Limb (tissue), 2 donors: Measurements from ENCODE around the gene STIM1.
"Not testable (repeated sequence)": the region's sequence is repeated elsewhere in the genome, so short reads cannot be mapped to it uniquely, and the experiment has no call there.

Experiments
- DNase-seq, 2 donors: peaks; one replicate each; pipeline ENCODE4 v3.0.0-alpha.2; 2016; ENCODE audit errors: extremely low spot score in 2 of 2

The STIM1 gene

DNA sequence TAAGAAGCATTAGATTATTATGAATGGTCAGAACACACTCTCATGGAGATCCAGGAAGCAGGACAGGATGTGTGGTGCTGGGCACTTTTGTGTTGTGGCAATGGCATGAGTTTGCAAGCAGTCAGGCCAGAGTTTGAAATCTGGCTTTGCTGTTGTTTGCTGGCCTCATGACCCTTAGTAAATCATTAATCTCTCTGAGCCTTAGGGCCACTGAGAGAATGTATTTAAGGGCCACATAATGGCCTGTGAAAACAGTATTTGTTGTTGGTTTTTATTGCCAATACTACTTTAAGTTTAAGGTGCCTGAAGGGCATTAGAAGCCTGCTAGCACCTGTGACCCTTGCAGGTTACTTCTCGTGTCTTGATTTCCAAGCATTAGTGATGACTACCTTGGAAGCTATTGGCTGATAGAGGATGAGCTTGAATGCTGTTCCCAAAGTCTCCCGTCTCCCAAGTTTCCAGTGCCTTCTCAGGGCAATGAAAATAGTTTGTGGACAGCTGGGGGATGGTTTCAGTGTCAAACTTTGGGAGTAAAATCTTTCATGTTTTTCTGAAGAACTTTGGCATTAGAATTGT lies 24.6 kb downstream of the STIM1 start:
- no peak for DNase-seq

DNA sequence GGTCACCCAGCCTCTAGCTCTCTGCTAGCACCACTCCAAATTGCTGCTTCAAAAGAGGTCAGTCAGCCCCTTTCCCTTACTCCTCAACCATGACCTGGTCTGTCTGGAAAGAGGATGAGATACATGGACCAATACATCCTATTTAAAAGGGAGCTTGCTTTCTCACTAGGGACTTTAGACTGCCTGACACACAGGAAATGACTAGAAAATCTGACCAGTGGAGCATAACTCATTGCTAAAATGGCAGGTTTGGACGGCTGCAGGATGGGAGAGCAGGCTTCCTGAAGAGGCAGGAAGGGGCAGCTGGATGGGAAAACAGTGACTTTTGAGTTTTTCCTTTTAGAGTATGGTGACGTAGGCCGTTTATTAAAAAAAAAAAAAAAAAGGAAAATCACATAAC lies 25.3 kb downstream of the STIM1 start:
- no peak for DNase-seq

DNA sequence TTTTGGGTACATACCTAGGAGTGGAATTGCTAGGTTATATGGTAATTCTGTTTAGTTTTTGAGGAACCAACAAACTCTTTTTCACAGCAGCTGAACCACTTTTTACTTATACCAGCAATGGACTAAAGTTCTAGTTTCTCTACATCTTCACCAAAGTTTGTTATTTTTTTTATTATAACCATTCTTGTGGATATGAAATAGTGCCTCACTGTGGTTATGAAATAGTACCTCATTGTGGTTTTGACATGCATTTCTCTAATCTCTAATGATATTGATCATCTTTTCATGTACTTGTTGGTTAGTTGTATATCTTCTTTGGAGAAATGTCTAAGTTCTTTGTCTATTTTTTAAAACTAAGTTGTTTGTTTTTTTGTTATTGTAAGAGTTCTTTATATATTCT lies 27.2 kb downstream of the STIM1 start:
- DNase-seq: no peak

DNA sequence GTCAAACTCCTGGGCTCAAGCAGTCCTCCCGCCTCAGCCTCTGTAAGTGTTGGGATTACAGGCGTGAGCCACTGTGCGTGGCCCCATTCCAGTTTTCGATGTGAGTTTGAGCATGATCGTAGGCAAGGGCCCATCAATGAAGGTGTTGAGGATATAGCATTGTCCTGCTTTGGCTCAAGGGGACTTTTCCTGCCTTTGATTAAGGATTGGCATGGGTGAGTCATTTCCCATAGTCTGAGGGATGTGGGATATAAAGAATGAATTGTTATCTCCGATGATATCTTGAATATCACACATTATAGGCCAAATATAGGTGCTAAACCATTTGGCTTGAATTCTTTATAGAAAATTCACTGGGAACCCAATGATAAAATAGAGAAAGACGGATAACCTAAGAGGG lies 30.4 kb downstream of the STIM1 start:
- no peak for DNase-seq

DNA sequence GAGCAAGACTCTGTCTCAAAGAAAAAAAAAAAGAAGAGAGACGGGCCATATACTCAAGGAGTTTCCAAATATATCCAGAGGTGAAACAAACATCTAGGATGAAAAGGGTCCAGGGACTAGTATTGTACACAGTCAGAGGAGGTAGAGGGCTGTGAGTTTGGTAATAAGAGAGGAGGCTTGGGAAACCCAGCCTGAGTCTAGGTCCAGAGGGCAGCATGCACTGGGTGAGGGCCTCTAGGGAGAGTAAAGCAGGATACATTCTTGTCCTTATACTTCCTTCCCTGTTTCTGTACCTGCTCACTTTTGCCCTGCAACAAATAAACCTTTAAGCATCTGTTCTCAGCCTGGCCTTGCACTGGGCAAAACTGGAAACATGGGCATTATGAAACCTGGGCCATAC lies 31.5 kb downstream of the STIM1 start:
- DNase-seq: no peak

DNA sequence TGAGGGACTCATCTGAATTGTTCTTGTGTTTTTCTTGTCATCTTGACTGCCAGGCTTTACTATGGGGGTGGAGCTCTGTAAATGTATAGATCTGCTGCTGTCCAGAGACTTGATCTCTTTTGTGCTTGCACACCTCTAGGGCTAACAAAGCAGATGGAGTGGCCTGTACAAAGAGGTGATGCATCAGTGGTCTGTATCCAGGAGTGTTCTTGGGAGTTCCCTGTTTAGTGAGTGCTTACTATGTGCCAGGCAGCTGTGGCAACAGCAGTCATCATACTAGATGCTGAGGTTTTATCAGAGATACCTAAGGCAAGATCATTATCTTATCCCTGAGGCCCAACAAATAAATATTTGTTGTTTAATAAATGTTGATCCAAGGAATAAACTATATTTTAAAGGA lies 33.4 kb downstream of the STIM1 start:
- no peak for DNase-seq

DNA sequence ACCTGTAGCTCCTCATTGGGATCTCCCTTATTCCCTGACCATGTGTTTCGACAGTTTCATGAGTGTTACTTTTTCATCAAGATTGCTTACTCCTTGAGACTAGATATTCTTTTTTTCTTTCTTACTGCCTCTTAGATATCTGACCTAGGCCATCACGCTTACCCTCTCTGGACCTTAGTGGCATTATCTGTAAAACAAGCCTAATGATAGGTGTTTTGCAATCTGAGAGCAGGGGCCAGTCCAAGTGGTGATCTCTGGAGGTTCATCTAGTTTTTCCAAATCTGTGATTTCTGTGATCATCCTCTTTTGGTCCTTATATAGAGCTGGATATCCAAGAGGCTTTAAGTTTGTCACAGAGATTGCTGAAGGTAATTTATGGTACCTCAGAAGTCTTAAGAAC lies 34.5 kb downstream of the STIM1 start:
- no peak for DNase-seq

DNA sequence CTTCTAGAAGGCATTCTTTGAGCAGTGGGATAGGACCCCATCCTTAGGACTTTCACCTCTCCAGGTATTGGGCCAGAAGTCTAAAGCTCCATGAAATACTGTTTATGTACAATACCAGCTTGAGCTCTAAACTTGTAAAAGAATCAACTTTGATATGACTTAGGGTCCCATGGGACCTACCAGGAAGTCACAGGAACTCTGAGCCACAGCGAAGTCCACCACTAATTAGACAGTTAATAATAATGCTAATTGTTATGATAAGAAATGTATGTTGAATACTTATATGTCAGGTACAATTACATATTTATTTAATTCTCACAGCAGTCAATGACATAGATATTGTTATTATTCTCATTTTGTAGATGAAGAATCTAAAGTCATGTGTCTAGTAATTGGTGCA lies 35.3 kb downstream of the STIM1 start:
- DNase-seq: no peak

DNA sequence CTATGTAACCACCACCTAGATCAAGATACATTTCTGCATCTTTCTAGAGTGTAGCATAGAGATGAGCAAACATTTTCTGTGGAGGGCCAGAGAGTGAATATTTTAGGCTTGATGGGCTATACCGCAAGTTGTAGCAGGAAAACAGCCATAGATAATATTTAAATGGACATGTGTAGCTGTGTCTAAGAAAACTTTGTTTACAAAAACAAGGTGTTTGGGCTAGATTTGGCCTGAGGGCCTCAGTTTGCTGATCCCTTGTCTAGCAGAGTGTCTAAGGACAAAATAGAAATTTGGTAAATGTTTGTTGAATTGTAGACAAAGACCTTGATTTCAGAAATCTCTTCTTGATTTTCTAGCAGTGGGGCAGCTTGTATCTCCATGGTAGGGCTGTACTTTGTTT lies 36.3 kb downstream of the STIM1 start:
- DNase-seq: no peak

DNA sequence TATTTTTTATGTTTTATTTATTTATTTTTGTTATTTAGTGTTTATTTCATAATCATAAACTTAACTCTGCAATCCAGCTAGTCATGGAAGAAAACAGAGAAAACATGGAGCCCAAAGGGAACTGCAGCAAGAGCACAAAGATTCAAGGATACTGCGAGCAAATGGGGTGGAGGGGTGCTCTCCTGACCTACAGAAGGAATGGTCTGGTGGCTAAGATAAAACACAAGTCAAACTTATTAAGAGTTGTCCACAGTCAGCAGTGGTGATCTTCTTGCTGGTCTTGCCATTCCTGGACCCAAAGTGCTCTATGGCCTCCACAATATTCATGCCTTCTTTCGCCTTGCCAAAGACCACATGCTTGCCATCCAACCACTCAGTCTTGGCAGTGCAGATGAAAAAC lies 36.7 kb downstream of the STIM1 start:
- DNase-seq: no peak

DNA sequence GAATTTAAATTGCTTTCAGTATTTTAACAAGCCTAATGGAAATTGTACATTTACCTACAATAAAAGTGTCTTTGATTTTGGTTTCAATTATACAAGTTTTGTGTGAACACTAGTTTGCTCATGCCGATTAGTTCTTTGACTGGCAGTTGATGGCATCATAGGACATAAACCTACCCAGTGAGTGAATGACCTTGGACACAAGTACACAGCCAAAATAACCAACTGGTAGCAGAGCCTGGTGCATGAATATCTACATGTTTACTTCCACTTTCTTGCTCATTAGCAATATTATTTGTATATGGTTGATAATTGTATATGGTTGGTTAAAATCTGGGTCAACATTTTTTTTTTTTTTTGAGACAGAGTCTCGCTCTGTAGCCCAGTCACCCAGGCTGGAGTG lies 37.8 kb downstream of the STIM1 start:
- DNase-seq: no peak

DNA sequence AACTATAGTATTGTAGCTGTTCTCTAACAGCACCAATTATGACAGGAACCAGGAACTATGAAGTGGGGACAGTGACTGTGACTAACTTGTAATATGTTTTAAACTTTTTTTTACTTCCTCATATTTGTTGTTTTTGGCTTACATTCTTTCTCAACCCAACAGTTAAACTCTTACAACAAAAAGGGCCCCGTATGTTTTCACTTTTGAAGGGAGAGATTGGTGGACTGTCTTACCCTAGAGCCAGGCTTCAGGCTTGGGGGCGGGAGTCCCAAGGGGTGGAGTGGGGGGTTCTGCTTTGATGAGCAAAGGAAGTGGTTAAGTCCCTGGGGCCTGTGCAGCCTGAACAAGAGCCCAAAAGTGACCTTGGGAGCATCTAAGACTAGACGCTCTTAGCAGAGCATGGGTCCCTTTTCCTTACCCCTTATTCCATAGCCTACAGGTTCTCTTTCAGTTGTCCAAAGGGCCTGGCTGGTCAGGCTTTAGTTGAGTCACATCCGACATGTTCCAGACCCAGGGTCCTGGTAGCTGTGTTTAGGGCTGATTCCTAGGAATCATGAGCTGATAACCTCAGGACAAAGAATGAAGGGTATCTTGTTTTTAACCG lies 38.8 kb downstream of the STIM1 start:
- DNase-seq: no peak

DNA sequence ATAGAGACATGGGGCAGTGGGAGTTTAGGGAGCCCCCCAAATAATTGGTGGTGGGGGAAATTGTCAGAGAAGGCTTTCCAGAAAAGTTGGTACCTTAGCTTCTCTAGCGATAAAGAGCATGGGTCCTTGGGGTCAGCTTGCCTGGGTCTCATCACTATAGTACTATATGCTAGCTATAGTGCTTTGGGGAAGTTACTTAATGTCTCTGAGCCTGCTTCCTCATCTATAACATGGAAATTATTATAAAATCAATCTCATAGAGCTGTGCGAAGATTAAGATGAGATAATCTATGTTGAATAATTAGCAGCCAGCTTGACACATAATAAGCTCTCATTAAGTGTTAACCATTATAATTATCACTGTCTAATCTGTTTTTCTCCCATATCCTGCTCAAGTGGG lies 41.2 kb downstream of the STIM1 start:
- no peak for DNase-seq

DNA sequence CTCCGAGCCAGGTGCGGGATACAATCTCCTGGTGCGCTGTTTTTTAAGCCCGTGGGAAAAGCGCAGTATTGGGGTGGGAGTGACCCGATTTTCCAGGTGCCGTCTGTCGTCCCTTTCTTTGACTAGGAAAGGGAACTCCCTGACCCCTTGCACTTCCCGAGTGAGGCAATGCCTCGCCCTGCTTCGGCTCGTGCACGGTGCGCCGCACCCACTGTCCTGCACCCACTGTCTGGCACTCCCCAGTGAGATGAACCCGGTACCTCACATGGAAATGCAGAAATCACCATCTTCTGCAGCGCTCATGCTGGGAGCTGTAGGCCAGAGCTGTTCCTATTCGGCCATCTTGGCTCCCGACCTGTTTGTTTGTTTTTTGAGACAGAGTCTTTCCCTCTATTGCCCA lies 44.8 kb downstream of the STIM1 start:
- not testable (repeated sequence) for DNase-seq

DNA sequence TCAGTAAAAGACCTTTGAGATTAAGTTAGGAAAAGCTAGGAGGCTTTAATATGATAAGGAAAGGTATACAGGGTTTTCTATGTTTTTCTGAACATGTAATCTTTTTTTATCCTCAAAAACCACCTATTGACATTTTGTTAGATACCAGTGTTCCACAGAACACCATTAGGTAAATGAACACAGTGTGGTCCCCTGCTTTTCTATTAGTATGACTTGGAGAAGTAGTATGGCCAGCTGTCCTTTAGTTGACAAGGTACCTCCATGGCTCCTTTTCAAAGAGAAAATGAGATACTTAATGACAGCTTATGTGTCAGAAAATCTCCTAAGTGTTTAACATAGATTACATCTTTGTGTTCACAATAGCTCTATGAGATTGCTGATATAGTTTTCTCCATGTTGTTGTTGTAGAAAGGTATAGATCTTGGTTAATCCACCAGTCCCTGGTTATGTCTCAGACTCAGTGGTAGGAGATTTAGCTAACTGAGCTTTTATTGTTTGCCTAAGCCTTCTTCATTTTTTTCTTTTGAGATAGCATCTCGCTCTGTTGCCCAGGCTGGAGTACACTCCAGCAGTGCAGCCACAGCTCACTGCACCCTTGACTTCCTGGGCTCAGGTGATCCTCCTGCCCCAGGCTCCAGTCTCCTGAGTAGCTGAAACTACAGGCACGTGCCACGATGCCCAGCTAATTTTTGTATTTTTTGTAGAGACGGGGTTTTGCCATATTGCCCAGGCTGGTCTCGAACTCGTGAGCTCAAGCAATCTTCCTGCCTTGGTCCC lies 46.0 kb downstream of the STIM1 start:
- DNase-seq: no peak

DNA sequence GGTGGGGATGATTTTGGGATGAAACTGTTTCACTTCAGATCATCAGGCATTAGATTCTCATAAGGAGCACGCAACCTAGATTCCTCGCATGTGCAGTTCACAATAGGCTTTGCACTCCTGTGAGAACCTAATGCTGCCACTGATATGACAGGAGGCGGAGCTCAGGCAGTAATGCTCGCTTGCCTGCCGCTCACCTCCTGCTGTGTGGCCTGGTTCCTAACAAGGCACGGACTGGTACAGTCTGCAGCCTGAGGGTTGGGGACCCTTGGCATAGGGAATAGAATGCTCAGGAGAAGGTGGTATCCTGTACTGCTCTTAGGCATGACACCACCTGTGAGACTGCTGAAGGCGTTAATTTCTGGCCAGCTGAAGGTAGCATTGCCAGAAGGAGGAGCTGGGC lies 47.0 kb downstream of the STIM1 start:
- DNase-seq: no peak

DNA sequence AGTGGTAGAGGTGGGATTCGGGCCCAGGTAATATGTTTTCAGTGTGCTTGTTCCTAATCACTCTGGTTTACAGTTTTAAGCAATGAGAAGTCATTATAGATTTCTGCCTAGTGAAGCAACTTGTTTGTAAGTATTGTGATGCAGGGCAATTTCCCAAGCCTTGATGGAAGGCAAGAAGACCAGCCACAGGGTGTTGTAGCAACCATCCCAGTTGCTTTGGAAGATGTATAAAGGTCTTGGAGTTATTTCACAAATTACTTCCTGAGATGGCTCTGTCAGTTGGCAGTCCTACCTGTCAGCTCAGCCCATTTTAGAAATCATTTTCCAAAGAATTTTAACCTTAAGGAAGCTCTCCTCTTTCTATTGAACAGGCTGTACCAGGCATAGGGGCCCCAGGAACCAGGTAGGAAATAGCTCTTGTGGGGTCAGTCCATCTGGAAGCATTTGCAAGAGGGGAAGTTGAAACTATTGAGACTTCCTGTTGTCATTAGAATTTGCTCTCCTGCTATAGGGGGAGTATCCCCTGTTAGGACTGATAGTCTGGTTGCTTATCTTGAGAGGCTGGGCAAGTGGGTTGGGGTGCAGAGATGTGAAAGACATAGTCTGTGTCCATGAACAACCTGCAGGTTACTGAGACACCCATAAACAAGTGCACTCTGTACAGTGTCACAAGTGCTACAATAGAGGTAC lies 47.9 kb downstream of the STIM1 start:
- no peak for DNase-seq

DNA sequence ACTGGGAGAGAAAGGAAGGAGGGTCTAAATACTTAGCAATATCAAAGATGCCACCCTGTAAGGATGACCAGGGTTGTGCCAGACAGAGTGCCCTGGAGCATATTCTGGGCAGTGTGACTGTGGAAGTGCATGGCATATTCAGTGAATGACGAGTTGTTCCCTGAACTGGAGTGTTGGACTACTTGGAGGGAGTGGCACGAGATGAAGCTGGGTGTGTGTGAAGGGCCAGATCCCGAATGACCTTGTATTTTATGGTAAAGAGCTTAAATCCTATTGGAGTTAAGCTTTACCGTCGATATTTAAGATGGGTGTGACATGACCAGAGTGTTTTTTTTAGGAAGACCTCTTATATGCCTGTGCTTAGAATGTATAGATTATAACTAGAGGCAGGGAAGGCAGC lies 48.8 kb downstream of the STIM1 start:
- DNase-seq: no peak

DNA sequence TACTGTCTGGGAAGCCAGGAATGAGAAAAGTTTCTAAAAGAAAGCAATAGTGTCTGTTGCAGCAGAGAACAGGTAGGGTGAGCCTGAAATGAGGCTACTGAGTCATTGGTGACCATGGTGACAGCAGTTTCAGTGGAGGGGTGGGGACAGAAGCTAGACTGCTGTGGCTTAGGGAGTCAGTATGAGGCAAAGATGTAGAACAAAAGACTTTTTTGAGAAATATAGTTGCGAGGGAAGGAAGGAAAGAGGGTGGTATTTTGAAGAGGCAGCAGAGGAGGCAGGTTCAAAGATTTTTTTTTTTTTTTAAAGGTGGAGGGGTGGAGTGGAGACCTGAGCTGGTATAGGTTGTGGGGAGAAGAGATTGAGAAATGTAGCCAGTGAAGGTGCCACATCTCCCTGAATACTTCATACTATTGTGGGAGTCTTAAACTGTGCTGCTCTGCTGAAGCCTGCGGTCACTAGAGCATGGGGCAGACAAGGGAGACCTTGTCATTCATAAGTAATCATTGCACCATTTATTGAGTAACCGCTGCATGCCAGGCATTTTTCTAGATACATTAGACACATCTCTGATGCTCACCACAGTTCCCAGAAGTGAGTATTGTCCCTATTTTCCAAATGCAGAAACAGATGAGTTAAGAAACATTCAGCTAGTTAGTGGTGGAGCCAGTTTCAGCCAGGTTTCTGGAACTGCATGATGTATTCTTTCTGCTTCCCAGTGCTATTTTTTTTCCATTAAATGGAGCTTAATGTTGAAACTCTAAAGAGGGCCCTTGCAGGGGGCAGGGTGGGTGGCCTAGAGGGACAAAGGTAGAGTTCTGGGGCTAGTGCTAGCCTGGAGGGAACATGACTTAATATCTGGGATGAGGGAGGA lies 49.9 kb downstream of the STIM1 start:
- DNase-seq: no peak

DNA sequence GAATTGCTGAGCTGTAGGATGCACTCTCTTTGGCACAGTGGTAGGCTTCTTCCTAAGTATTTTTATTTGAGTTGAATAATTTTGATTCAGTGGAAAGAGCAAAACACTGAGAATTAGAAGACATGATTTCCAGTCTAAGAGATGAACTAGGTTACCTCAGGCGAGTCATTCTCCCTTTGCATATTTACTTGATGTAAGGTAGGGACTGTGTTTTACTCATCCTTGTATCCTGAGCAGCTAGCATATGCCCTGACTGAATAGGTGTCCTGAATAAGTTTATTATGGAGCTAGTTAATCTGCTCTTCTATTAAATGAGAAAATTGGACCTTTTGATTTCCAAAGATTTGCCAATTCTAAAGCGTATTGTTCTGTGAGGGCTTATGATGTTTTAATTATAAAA lies 50.7 kb downstream of the STIM1 start:
- DNase-seq: no peak

DNA sequence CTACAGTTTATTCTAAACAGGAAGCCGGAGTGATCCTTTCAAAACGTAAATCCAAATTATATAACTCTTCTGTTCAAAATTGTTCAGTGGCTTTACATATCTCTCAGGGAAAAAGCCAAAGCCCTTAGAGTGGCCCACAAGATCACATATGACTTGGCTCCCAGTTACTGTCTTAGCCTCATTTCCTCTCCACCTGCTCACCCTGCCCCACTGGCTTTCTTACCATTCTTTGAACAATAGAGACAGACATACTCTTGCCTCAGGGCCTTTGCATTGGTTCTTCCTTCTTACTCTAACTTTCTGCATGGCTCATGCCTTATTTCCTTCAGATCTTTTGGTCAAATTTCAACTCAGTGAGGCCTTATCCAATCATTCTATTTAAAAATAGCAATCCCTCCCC lies 52.1 kb downstream of the STIM1 start:
- DNase-seq: no peak

DNA sequence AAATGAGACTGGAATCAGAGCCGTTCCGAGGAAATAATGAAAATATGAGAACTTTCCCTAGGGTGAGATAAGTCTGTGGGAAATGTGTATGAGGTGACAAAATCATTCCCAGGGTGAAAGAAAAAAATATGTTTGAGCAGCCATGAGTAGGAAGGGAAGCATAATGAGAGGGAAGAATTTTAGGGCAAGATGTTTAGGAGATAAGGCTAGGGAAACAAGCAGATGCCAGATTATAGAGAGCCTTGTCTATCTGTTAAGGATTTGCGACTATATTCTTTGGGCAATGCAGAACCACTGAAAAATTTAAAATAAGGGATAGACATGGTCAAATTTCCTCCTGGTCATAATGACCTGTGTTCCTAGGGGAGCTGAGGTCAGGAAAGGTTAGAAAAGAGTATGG lies 54.4 kb downstream of the STIM1 start:
- DNase-seq: no peak
